K562 (cell line): ENCODE data around the gene UBE2R2. TPM values are rescaled to one million over a fixed set of nuclear protein-coding genes. Genes with fewer than 3 reads are reported as not detected.

Experiments
- CUX1 ChIP-seq: fragments of 200-800 bp; sonication (Bioruptor generic); IDR thresholded peaks from 2 replicates; pipeline ENCODE4 v1.6.1; 2016; ENCODE audit warnings: missing genetic modification characterization, missing compliant biosample characterization
- MGA ChIP-seq: fragments of 450-650 bp; IDR thresholded peaks from 2 replicates; pipeline ENCODE4 v1.6.1; 2016; ENCODE audit warnings: mild to moderate bottlenecking, moderate library complexity
- polyA plus RNA-seq, 8 experiments: library from polyadenylated mRNA; depleted of rRNA in 4 of 8; stranded (reverse) in 5 of 8; unstranded in 3 of 8; fragments of >200 nt; fragmentation: Nextera tagmentation in 2 of 8; fragmentation: Illumina TruSeq in 1 of 8; extraction: Ambion mirVana in 2 of 8; extraction: Trizol in 1 of 8; gene quantifications; 2 replicates each; pipeline versions ENCODE4 v1.2.1 to v1.2.3, GENCODE V29; 2011 to 2014; ENCODE audit warnings: inconsistent platforms in 1 of 8, missing spikeins in 1 of 8
- total RNA-seq, 7 experiments: library from RNA; depleted of rRNA in 6 of 7; stranded (reverse); fragments of >200 nt in 6 of 7; fragmentation: Illumina TruSeq in 2 of 7; extraction: Trizol in 2 of 7; gene quantifications; 2 replicates each; pipeline versions ENCODE4 v1.2.1 to v1.2.3, GENCODE V29; 2011 to 2021; ENCODE audit warnings: low replicate concordance in 1 of 7

Gene UBE2R2
- total and polyA plus RNA-seq, 9 of the 15 experiments (the other 6 are each of a cell fraction or from before 2014, with no cell fraction given) = 7.8 to 26.2 (median 11.8) TPM

- TF ChIP-seq MGA (no peak), CUX1 (no peak)
Measured at GRCh38 chr9:33798545-33798944, 18.4 kb upstream of the UBE2R2 start (continued).
